AG08395 (cell line): ENCODE results near the gene PPM1A.

ENCODE experiments used
- DNase-seq: peaks from one replicate; pipeline ENCODE4 v3.0.0; 2012; ENCODE audit warnings: mixed read lengths, low spot score

The PPM1A gene

DNA sequence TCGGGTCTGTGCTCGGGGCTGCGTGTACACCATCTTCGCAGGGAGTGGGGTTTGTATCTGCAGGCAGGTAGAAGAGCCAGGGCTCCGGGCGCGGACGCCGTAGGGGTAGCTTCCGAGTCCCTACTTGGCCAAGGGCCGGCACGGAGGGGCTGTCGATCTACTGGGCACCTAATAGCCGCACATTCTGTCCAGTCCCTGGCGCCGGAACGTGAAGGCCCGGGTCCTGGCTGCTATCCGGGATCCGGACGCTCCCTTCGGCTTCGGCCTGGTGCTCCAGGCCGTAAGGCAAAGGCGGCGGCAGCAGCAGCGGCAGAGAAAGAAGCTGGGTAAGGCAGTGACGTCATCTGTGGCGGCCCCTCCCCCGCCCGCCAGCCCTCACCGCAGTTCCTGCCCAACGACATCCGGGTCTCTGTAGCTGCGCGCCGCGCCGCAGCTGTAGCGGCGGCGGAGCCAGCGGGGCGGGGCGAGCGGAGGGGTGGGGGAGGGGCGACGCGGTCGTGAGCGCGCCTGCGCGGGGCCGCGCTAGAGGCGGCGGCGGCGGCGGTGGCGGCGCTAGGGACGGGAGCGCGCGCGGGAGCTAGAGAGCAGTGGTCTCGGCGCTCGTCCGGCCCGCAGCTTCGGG, at the start of gene PPM1A:
TSS of gene PPM1A (plus strand) at position 525 of the 622 bp plus-strand sequence. CDS start 33,483 bp downstream, outside the sequence.
- peak; percentile 98 for DNase-seq

DNA sequence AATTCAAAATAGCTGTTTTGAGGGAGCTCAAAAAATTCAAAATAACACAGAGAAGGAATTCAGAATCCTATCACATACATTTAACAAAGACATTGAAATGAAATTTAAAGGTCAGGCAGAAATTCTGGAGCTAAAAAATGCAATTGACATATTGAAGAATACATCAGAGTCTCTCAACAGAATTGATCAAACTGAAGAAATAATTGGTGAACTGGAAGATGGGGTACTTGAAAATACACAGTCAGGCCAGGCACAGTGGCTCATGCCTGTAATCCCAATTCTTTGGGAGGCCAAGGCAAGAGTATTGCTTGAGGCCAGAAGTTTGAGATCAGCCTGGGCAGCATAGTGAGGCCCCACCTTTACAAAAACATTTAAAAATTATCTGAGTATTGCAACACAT, 49.7 kb upstream of the PPM1A start:
- no peak for DNase-seq

- DNase-seq: no peak
Measured at GRCh38 chr14:60204104-60204842, 44.7 kb upstream of the PPM1A start.

- no peak for DNase-seq
Measured at GRCh38 chr14:60204843-60205774, 43.9 kb upstream of the PPM1A start.

- DNase-seq: no peak
Measured at GRCh38 chr14:60206249-60206670, 42.8 kb upstream of the PPM1A start.

DNA sequence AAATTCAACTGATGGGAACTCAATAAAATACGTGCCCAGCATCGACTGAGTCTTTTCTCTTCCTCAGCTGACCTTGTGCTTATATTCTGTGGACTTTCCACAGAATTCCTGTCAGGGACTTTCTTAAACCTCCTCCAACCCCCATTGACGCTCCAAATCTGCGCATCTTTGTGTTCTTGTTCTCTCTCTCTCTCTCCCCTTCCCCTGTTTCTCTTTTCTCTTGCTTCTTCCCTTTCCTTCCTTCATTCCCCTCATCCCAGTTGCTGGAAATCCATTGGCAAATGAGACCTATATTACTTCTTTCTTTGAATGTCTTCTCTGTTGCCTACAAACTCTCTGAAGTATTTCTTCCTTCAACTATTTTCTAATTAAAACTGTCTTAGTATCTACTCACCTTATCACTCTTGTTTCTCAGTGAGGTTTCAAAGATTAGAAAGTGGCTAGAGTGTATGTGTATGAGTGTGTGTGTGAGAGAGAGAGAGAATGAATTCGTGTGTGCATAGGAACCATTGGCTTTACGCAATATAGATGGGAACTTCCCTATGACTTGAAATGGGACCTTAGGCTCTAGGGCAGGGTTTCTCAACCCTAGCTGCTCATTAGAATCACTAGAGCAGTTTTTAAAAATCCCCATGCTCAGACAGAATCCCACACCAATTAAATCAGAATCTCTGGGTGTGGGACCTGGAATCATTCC, 42.0 kb upstream of the PPM1A start:
- DNase-seq: no peak

DNA sequence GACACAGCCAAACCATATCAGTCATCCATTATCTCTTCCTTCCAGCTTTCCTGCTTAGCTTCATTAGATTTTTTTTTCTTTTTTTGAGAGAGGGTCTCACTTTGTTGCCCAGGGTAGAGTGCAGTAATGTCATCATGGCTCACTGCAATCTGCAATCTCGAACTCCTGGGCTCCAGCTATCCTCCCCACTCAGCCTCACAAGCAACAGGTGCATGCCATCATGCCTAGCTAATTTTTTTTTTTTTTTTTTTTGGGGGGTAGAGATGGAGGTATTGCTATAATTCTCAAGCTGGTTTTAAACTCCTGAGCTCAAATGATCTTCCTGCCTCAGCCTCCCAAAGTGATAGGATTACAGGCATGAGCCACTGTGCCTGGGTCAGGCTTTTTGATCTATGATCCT, 38.3 kb upstream of the PPM1A start:
- no peak for DNase-seq

GRCh38 chr14:60211153-60211552, 37.9 kb upstream of the PPM1A start:
- no peak for DNase-seq

- no peak for DNase-seq
Measured at GRCh38 chr14:60212503-60213371, 36.3 kb upstream of the PPM1A start.

- DNase-seq: no peak
Measured at GRCh38 chr14:60214003-60214402, 35.0 kb upstream of the PPM1A start.

GRCh38 chr14:60214415-60215126, 34.5 kb upstream of the PPM1A start:
- DNase-seq: no peak

GRCh38 chr14:60215127-60215444, 33.9 kb upstream of the PPM1A start:
- no peak for DNase-seq

- DNase-seq: no peak
Measured at GRCh38 chr14:60215520-60216420, 33.3 kb upstream of the PPM1A start.

DNA sequence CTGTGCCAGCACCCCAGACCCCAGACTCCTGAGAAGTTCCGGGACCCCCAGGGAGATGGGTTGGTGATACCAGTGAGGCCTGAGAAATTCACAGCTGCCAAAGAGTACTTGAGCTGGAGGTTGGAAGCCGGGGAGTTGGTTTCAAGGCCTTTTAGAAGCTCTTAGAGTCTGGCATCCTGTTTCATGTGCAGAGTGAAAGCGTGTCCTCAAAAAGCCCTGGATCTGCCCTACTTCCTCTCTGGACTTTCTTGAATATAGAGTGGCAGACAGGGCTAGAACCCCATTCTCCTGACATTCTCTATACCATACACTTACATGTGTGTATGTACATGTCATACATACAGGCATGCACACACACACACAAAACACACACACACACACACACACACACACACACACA, 31.3 kb upstream of the PPM1A start:
- DNase-seq: no peak

DNA sequence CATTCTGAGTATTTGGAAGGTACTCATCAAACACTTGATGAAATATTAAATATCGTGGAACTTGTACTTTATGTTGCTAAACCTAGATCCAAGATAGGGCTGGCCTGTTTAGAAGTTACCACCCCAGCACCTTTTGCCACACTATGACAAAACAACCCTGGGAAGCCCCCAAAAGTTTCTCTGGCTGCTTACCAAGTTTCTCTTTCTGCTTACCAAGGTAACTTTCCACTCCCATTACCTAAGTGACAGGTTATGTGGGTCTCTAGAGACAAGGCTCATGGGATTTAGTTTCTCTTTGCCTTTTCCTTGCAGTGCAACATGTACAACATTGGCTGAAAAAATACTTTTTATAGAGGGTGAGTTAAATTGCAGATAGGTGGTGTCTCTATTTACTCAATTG, 28.9 kb upstream of the PPM1A start:
- no peak for DNase-seq

DNA sequence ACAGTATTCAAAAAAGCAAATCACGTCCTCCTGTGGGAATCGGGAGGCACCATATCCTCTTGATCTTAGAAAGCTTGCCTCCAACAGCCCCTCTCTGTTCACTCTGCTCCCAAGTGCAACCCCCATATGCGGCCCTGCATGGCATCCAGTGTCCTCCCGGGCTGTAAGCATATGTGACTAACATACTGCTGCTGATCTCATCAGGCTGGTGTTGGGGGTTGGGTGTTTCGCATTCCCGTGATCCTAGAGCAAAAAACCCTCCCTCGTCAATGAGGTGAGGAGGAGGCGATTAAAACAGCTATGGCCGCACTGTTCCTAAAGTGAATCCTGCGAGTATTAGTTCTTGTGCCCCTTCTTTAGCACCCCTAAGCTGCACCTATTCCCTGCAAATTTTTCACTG, 28.1 kb upstream of the PPM1A start:
- DNase-seq: no peak

- DNase-seq: no peak
Measured at GRCh38 chr14:60221457-60221856, 27.6 kb upstream of the PPM1A start.

DNA sequence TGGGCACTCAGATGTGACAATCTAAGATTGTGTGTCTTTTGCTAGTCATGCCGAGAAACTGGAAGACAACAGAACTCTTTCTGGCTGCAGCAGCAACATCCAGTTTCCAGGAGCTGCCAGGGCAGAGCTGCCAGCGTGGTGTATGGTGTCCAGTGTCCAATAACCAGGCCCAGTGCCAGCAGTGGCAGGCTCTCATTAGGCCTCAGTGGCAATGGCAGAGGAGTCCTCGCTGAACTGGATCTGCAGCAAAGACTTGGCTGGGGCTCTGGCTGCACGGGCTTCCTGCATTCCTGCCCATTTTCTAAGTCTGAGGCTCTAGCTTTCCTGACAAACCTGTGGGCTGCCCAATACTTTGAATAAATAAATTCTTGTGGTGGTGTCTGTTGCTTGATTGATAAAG, 26.2 kb upstream of the PPM1A start:
- no peak for DNase-seq

GRCh38 chr14:60225265-60225664, 23.8 kb upstream of the PPM1A start:
- no peak for DNase-seq

GRCh38 chr14:60226298-60226697, 22.7 kb upstream of the PPM1A start:
- DNase-seq: no peak
